ENCODE data around the gene RUNX1. TPM values are rescaled to one million over a fixed set of nuclear protein-coding genes. Genes with fewer than 3 reads are reported as not detected.

Gene RUNX1
- total and polyA plus RNA-seq, 2 donors (not counting 1 experiment from before 2014, with no cell fraction given): 26.3 to 73.0 TPM

DNA sequence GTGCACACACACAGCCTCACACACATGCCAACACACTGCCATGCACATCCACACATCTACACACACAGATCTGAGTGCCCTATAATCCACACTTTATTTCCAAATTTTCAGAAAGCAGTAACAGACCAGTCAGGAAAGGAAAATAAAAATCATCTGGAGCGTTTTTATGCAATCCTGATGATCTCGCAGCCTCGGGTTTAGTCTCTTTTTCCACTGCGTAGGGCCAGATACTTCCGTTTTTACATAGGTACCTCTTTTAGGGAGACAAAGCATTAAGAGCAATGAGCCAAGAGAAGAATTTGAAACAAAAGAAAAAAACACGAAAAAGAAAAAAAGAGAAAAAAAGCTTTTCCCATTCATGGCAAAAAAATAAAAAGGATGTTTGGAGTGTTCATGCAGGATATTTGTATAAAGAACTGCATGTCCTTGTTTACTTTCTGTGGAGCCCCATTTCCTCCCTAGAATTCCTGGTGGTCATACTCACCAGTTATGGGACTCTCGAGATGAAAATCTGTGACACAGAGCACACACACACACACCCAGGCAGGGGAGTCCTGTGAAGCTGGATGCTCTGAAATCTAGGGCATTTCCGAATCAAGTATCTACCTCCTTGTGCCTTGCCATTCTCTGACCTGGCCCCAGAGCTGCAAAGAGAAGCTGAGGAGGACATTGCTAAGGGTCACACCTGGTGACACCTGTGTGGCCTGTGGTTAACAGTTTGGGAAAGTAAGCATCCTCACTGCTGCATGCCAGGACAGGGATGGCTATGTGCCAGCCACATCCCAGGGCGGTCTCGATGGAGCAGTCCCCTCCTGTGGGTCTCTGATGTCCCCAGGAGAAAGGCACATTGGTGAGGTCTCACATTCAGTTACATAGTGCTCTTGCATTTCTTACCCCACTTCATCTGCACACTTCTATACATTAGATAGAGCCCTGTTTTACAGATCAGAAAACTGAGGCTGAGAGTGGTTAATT lies 83.6 kb downstream of the RUNX1 start:
- H3K4me1 ChIP-seq (ENCODE audit: control insufficient read depth in 2 of 2, insufficient read depth in 2 of 2, low read length in 2 of 2): peaks cover 9 to 10% of the 10 kb centered on the region in 2 donors
- TF ChIP-seq, protein P1, sequence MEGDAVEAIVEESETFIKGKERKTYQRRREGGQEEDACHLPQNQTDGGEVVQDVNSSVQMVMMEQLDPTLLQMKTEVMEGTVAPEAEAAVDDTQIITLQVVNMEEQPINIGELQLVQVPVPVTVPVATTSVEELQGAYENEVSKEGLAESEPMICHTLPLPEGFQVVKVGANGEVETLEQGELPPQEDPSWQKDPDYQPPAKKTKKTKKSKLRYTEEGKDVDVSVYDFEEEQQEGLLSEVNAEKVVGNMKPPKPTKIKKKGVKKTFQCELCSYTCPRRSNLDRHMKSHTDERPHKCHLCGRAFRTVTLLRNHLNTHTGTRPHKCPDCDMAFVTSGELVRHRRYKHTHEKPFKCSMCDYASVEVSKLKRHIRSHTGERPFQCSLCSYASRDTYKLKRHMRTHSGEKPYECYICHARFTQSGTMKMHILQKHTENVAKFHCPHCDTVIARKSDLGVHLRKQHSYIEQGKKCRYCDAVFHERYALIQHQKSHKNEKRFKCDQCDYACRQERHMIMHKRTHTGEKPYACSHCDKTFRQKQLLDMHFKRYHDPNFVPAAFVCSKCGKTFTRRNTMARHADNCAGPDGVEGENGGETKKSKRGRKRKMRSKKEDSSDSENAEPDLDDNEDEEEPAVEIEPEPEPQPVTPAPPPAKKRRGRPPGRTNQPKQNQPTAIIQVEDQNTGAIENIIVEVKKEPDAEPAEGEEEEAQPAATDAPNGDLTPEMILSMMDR (IDR thresholded peaks at IDR 0.05): no peak
- TF ChIP-seq EZH2 (IDR thresholded peaks at IDR 0.05; ENCODE audit: borderline replicate concordance, insufficient read depth, low read depth, low read length, poor library complexity, severe bottlenecking): no peak
- H3K9ac ChIP-seq (ENCODE audit: low read length): no peak overlapping the region
- Mint-ChIP-seq H3K27me3 (no peaks in the 10 kb centered on the region), H3K4me1 (peaks cover 48% of the 10 kb centered on the region), H3K4me3 (peak overlapping the region; percentile 18), H3K27ac (no peak overlapping the region), H3K9me3 (ENCODE audit: insufficient read depth) (no peaks in the 10 kb centered on the region)
- DNase-seq: no peak
- no peak overlapping the region for H3K27ac ChIP-seq (ENCODE audit: low read length in 2 of 2)
- ATAC-seq (ENCODE audit: low read depth): no peak
- intact Hi-C loops (cut with micrococcal nuclease): no loop called here
- H2AFZ ChIP-seq (ENCODE audit: insufficient read depth, low read depth, low read length, poor library complexity, severe bottlenecking): no peak overlapping the region
- peak overlapping the region; percentile 30 for H3K4me2 ChIP-seq (replicated peaks; ENCODE audit: low read depth, low read length, poor library complexity, severe bottlenecking)
- peak overlapping the region in 1 of 5 experiments; percentile 3 for H3K4me3 ChIP-seq (ENCODE audit: control extremely low read depth in 1 of 5, extremely low read depth in 1 of 5, insufficient read depth in 1 of 5, low read depth in 2 of 5, low read length in 4 of 5)
- H3K79me2 ChIP-seq (ENCODE audit: control insufficient read depth, insufficient read depth, low read length): peaks cover 85% of the 10 kb centered on the region
- 79% methylated on average over 7 of the region's 10 CpGs for WGBS (ENCODE audit: insufficient coverage)
- H4K20me1 ChIP-seq (ENCODE audit: control insufficient read depth, insufficient read depth, low read length, poor library complexity, severe bottlenecking): peaks cover 76% of the 10 kb centered on the region
- CTCF ChIA-PET: no interaction called here
- POLR2A ChIA-PET: no interaction called here
- no peaks in the 10 kb centered on the region for H3K27me3 ChIP-seq (replicated peaks in 1 of 4; ENCODE audit: control extremely low read depth in 1 of 4, control insufficient read depth in 3 of 4, insufficient read depth in 4 of 4, low read length in 3 of 4)
- no peaks in the 10 kb centered on the region for H3K9me3 ChIP-seq (ENCODE audit: control extremely low read depth in 1 of 3, control insufficient read depth in 2 of 3, insufficient read depth in 1 of 3, low read length in 2 of 3)
- peaks cover 11 to 31% of the 10 kb centered on the region in 2 experiments for H3K36me3 ChIP-seq (replicated peaks in 1 of 2; ENCODE audit: control extremely low read depth in 1 of 2, control insufficient read depth in 1 of 2, extremely low read depth in 1 of 2, insufficient read depth in 2 of 2, low read length in 1 of 2)

Measured in B cell (primary cell).